ENCODE results near the gene GPR62.

DNA sequence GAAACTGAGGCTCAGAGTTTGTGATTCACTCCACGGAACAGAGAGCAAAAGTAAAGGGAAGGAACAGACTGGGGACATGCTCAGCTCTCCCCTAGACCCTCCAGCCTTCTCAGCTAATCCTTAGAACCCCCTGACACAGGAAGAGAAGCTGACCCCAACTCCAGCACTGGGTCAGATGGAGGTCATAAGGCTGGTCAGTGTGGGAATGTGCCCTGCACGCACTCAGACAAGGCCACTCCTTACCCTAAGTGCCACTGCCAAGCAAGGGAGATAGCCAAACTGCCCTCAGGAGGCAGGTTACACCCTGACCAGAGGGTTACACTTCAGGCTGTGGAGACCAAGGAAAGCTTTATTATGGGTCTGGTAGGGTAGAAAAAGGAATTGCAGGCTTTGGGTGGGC, 39.3 kb downstream of the GPR62 start:
- TF ChIP-seq CTCF (IDR thresholded peaks at IDR 0.05), result no peak
- TF ChIP-seq POLR2A (IDR thresholded peaks at IDR 0.05), result no peak
